OCI-LY7 (cell line): Measurements from ENCODE around the gene CXCL1.

ENCODE experiments used
- CTCF ChIP-seq: fragments of 200-600 bp; sonication (generic); conservative IDR thresholded peaks from 2 replicates; pipeline ENCODE4 v1.5.1; 2014; ENCODE audit warnings: mild to moderate bottlenecking, antibody characterized with exemption, low read length, moderate library complexity, mixed read lengths
- EZH2phosphoT487 ChIP-seq: fragments of 200-600 bp; sonication (generic); IDR thresholded peaks from 2 replicates; pipeline ENCODE4 v1.6.1; 2018; ENCODE audit warnings: low read depth, borderline replicate concordance, mild to moderate bottlenecking, mixed run types, antibody characterized with exemption, low read length, moderate library complexity, mixed read lengths

- TF ChIP-seq CTCF (no peak), EZH2phosphoT487 (no peak)
Measured at GRCh38 chr4:73831569-73831968, 37.6 kb upstream of the CXCL1 start.
